ENCODE results near the gene PEX26.
"Not testable (repeated sequence)": the region's sequence is repeated elsewhere in the genome, so short reads cannot be mapped to it uniquely, and the experiment has no call there.

The PEX26 gene

DNA sequence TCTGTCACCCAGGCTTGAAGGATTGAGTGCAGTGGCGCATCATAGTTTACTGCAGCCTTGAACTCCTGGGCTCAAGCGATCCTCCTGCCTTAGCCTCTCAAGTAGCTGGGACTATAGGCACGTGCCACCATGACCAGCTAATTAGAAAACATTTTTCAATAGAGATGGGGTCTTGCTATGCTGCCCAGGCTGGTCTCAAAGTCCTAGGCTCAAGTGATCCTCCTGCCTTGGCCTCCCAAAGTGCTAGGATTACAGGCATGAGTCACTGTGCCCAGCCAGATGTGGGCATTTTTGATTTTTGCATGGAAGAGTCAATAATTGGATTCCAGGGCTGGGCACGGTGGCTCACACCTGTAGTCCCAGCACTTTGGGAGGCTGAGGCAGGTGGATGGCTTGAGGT is 3.9 kb upstream of the PEX26 start:
- not testable (repeated sequence) for DNase-seq

- no peak for DNase-seq
These were observed 2.6 kb upstream of the PEX26 start for GRCh38 chr22:18075101-18075719.

- peak; percentile 42 for DNase-seq
These were observed 1.9 kb upstream of the PEX26 start for GRCh38 chr22:18075720-18076497.

DNA sequence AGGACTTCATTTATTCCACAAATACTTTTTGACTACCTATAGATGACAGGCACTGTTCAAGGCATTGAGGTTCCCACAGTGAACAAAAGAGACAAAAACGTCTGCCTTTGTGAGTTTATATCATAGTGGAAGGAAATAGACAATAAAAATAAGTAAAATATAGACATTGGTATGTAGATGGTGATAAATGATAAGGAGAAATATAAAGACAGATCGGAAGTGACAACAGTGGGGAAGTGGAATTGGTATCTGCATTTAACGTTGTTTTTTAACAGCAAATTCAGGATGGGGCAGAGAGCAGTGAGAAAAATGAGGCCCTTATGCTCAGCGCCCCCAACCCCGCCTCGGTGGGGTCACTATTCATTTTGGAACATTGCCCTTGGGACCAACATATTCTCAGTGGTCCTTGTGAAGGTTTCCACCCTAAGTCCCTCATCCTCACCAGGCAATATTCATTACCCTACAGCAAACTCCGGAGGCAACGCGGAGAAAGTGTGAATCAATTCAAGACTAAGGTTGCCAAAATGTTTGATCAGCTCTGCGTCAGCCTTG is 627 bp upstream of the PEX26 start:
- no peak for DNase-seq

DNA sequence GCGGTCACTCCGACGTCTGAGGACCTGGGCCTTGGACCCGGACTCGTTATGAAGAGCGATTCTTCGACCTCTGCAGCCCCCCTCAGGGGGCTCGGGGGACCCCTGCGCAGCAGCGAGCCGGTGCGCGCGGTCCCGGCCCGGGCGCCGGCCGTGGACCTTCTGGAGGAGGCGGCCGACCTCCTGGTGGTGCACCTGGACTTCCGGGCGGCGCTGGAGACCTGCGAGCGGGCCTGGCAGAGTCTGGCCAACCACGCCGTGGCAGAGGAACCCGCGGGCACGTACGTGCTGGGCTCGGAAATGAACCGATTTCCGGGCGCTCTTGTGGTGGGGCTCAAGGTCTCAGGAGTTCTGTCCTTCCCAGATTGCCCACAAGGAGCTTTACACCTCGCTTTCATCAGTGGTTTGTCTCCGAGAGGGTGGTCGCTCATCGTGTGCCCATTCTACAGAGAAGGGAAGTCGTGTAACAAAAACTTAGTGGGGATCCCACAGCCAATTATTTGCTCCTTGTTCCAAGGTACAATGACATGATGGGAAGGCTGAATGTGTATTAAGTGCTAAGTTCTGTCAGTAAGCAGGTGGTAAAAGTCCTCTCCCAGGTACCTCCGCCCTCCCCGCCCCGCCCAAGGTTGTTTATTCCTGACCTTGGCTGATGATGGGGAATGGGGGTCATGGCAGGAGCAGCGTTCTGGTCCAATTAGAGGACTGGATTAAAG is 695 bp downstream of the PEX26 start:
- DNase-seq = peak; percentile 43

GRCh38 chr22:18079706-18080233 is 2.0 kb downstream of the PEX26 start:
- DNase-seq = no peak

- DNase-seq = no peak
These were observed 3.6 kb downstream of the PEX26 start for GRCh38 chr22:18081416-18081815.

- DNase-seq = no peak
These were observed 4.7 kb downstream of the PEX26 start for GRCh38 chr22:18082467-18082866.

DNA sequence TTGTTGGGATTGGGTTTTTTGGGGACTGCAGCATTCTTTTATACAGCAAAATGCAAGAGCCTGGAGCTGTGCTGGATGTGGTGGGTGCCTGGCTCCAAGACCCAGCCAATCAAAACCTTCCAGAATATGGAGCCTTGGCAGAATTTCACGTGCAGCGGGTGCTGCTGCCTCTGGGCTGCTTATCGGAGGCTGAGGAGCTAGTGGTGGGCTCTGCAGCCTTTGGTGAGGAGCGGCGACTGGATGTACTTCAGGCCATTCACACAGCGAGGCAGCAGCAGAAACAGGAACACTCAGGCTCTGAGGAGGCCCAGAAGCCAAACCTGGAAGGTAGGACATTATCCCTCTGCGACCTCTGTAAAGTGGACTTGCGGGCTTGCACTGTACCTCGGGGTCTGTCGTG is 5.6 kb downstream of the PEX26 start:
- DNase-seq = no peak

DNA sequence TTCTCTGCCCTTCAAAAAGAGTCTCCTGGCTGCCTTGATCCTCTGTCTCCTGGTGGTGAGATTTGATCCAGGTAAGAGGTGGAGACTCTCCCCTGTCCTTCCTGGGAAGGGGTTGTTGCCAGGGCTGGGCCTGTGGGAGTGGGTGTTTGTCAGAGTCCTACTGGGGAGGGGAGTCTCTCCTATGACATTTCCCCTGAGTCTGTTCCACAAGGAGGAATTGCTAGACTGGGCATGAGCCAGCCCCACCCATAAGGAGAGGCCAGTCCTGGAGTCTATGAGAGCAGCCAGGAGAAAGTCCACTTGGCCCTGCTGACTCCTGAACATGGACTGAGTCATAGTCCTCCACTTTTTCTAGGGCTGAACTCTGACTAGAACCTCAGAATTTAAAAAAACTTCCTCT is 7.4 kb downstream of the PEX26 start:
- no peak for DNase-seq

- DNase-seq = no peak
These were observed 9.6 kb downstream of the PEX26 start for GRCh38 chr22:18087350-18087855.

GRCh38 chr22:18088825-18089568 is 11.2 kb downstream of the PEX26 start:
- no peak for DNase-seq

- no peak for DNase-seq
These were observed 12.5 kb downstream of the PEX26 start for GRCh38 chr22:18090286-18090685.

- no peak for DNase-seq
These were observed 13.7 kb downstream of the PEX26 start for GRCh38 chr22:18091478-18091877.

DNA sequence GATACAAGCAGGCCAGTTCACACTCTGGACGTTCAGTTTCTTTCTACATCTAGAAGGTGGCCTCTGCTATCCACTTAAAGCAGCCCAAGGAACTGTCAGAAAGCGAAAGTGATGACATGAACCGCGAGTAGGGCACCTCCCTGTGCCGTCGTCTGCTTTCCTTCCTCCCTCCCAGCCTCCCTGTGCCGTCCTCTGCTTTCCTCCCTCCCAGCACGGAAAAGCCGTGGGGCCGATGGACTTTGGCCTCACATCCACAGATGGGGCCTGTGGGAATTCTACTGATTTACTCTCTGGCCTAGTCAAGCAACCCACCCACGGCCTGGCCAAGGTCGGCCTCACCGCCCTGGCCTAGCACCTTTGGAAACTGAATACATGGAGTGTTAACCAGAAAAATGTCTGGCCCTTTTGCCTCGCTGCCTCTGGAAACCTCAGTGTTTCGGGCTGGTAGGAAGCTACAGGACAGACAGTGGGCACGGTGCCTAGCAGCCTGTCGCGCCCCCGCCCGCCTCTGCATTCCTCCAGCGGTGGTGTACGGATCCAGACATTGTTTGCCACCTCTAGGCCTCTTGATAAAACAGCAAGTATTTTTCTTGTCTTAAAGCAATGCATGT is 14.2 kb downstream of the PEX26 start:
- peak; percentile 35 for DNase-seq

DNA sequence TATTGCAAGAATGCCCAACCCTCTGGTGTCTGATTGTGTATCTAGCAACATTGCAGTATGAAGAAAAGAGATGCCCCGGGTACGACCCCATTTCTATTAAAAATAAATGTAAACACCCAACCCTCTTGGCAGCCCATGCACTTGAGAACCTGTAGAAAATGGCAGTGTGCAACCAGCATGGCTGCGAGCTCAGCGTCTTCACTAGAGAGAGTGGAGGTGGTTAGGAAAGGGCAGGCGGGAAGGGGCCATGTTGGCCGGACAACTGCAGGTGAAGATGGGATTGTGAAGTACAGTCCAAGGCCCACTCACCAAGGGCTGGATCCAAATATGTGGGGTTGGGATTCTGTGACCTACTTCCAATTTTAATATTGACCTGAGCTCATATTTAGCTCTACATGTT is 15.9 kb downstream of the PEX26 start:
- DNase-seq = no peak

GRCh38 chr22:18095101-18095805 is 17.5 kb downstream of the PEX26 start:
- DNase-seq = no peak

DNA sequence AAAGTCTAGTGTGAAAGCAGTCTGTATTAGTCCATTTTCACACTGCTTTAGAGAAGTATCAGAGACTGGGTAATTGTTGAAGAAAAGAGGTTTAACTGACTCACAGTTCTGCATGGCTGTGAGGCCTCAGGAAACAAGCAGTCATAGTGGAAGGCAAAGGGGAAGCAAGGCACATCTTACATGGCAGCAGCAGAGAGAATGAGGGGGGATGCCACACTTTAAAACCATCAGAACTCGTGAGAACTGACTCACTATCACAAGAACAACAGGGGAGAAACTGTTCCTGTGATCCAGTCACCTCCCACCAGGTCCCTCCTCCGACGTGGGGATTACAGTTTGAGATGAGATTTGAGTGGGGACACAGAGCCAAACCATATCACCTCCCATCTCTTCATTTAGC is 19.0 kb downstream of the PEX26 start:
- DNase-seq = no peak

DNA sequence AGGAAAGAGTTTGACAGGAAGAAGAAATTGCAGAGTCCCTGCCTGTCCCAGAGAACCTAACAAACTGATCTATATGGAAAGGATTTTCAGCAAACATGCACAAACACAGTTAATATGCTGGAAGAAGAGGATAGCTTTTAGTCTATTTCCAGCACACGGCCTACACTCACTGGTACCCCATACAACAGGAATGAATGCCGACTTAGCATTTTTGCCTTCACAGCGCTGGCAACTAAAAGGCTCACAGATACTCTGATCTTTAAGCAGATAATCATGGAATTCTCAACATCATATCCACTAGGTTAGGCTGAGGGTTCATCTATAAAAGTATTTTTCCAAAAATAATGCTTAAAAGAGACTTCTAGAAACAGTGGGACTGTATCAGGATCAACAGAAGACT is 23.0 kb downstream of the PEX26 start:
- DNase-seq = no peak

GRCh38 chr22:18101536-18101935 is 23.7 kb downstream of the PEX26 start:
- no peak for DNase-seq

GRCh38 chr22:18103527-18104269 is 25.9 kb downstream of the PEX26 start:
- no peak for DNase-seq

All from activated T-cell treated with anti-CD3 and anti-CD28 coated beads, Interleukin-2, amount 50 U/mL, for 1 hour (primary cell).